ENCODE measurements around the gene ZW10. TPM values are rescaled to one million over a fixed set of nuclear protein-coding genes. Genes with fewer than 3 reads are reported as not detected.

Gene ZW10
- total RNA-seq, 1 donor, result 23.7 TPM

DNA sequence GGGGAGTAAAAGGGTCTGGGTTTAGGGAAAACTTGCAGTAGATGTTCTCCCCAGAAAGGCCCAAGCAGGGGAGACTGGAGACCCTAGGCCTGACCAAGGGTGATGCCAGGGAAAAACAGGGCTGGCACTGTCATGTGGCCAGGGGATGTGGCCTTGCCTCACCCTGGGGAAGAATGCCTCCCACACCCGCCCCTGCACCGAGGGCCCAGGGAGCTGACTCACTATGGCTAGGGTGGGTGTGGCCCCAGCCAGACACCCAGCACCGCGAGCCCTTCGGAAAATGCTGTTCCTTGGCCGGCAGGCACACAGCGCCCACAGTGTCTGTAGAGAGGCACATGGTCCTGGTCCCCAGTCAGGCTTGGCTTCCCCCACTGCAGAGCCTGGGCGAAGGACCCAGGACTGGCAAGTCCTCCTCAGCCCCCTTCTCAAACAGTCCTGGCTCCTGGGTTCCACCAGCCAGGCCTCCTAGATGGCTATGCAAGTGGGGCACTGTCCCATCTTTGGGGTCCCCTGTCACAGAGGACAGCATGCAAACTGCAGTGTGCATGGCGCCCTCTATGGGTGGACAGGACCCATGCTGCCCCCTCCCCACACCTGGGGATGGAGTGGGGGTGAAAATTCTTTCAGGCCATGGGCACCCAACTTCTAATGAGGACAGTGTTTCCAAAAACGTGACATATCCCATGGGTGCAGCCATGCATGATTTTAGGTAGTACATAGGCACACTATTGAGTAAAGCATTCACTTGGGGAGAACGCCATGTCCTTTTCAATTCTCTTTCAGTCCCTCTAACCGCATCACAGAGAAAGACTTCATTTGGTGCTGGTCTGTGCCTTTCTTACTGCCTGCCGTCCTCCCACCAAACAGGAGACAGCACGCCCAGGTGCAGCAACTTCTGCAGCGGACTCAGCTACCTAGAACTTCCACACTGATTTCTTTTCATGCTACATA is 82.6 kb downstream of the ZW10 start:
- H3K4me3 ChIP-seq (ENCODE audit: low read depth, low read length), result no peak overlapping the region
- TF ChIP-seq, protein P1, sequence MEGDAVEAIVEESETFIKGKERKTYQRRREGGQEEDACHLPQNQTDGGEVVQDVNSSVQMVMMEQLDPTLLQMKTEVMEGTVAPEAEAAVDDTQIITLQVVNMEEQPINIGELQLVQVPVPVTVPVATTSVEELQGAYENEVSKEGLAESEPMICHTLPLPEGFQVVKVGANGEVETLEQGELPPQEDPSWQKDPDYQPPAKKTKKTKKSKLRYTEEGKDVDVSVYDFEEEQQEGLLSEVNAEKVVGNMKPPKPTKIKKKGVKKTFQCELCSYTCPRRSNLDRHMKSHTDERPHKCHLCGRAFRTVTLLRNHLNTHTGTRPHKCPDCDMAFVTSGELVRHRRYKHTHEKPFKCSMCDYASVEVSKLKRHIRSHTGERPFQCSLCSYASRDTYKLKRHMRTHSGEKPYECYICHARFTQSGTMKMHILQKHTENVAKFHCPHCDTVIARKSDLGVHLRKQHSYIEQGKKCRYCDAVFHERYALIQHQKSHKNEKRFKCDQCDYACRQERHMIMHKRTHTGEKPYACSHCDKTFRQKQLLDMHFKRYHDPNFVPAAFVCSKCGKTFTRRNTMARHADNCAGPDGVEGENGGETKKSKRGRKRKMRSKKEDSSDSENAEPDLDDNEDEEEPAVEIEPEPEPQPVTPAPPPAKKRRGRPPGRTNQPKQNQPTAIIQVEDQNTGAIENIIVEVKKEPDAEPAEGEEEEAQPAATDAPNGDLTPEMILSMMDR (IDR thresholded peaks at IDR 0.05; ENCODE audit: insufficient read depth, low read depth, low read length), result peak; percentile 42
- DNase-seq (ENCODE audit: low read depth), result peak; percentile 70

DNA sequence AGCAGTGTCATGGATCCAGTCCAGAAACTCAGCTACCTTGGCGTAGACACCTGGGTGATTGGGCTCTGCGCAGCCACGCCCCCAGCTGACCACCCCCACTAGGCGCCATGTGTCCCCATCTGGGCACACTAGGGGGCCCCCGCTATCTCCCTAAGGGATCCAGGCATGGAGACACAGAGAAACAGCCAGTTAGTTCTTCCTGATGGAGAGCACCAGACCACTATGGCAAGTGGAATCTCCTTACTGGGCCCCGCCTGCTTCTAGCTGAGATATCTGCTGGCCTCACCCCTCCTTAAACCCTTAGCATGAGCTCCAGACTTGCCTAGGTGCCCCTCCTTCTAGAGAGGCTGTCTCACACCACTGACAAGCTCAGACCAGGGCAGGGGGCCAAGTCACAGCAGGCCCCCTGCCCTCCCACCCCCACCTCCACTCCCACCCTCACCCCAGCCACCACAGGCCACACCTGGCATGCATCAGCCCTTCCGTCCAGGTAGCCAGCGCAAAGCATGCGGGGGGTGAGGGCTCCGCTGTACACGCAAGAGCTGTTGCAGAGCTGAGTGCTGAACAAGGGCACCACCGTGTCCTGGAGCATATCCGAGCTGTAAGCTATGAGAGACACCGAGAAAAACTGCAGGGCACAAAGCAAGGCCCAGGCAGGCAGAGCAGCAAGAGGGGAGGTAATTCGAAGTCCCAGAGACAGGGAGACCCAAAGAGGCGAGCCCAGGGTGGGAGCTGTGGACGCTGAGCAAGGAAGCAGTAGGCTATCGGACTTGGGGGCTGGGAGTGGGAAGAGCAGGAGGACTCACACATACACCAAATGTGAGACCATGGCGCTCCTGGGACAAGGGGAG is 83.5 kb downstream of the ZW10 start:
- TF ChIP-seq, protein P1 (IDR thresholded peaks at IDR 0.05; ENCODE audit: insufficient read depth, low read depth, low read length), result no peak
- DNase-seq (ENCODE audit: low read depth), result no peak
- no peak overlapping the region for H3K4me3 ChIP-seq (ENCODE audit: low read depth, low read length)

DNA sequence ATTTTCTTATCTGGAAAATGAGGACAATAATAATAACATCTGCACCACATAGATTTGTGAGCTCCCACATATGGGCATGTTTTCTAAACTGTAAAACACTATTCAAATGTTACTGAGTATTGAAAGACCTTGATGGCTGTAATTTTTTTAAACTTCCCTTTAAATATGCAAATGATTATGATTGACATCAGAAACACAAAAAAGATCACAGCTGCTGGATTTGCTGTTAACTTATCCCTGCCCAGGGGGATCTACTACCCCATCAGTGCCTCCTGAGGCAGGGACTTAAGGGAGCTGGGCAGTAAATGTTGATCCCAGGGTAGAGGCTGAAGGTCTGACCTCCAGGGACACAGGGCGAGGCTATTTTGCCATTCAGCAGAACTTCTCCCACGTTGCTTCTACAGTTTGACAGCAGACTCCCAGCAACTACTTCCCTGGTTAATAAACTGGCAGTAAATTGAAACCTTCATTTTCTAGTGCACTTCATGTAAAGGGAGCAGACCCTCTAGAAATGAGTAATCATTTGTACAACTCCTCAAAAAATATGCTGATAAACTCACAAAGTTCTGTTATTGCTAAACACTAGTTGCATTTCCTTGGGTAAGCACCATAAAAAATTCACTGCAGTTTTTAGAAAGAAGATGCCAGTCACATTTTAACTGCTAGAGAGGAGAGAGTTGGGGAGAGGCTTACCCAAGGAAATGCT is 87.7 kb downstream of the ZW10 start:
- TF ChIP-seq, protein P1 (IDR thresholded peaks at IDR 0.05; ENCODE audit: insufficient read depth, low read depth, low read length), result no peak
- DNase-seq (ENCODE audit: low read depth), result no peak
- no peak overlapping the region for H3K4me3 ChIP-seq (ENCODE audit: low read depth, low read length)

DNA sequence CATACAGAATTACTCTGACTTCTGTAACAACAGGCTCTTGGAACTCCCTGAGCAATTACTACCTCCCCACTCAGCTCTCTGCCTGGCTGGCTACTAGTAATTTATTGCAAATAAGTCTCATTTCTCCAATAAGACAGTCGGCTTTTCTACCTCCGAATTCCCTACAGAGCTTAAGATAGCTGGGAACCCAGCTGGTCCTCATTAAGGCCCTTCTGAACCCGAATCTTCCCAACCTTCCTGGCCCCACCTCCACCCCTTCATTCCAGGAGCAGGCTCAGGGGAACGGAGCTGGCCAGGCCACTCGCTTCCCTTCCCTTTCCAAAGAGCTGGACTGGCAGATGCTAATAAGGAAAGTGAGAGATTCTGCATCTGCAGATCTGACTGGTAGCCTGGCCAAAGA is 89.0 kb downstream of the ZW10 start:
- no peak for DNase-seq (ENCODE audit: low read depth)
- TF ChIP-seq, protein P1 (IDR thresholded peaks at IDR 0.05; ENCODE audit: insufficient read depth, low read depth, low read length), result no peak
- no peak overlapping the region for H3K4me3 ChIP-seq (ENCODE audit: low read depth, low read length)

DNA sequence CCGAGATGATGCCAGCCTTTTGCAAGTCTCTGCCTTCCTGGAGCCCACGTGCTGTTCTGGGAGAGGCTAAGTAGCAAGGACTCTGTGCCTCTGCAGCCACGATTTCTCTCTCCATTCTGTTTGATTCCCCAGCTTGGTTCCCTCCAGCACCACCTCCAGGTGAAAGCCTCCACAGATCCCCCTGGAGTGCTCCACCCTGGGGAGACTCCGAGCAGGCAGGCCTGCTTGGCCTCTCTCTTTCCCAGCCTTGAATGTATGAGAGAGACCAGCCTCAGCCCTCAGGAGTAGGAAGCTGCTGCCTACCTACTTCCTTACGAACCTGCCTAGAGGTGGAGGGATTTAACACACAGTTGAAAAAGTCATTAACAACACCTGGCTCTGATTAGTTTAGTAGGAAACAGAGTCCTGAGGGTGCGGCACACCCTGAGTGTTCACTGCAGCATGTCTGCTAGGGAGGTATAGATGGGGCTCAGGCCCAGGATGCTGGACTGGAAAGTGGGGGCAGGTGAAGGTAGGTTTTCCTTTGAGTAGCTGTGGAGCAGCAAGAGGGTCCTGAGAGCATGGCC is 89.9 kb downstream of the ZW10 start:
- TF ChIP-seq, protein P1 (IDR thresholded peaks at IDR 0.05; ENCODE audit: insufficient read depth, low read depth, low read length), result no peak
- DNase-seq (ENCODE audit: low read depth), result no peak
- no peak overlapping the region for H3K4me3 ChIP-seq (ENCODE audit: low read depth, low read length)

Small RNAs within 50 kb of the gene (small RNA-seq; reads per million reads assigned to genes)
- gene LRRC37A13P (not detected), gene RPS29P19 (not detected)

Other genes with a start within 250 kb of the ZW10 start
- under 0.01 and 0.43 TPM in 2 replicates for gene TMPRSS5, start 67.4 kb downstream of the ZW10 start, total RNA-seq
- not detected in 2 replicates for gene CLDN25, start 6.1 kb upstream of the ZW10 start, total RNA-seq
- 27.1 and 37.1 TPM in 2 replicates for gene USP28, start 101.9 kb upstream of the ZW10 start, total RNA-seq
- not detected in 2 replicates for gene HTR3B, start 131.1 kb upstream of the ZW10 start, total RNA-seq
- gene HTR3A, start 201.4 kb upstream of the ZW10 start, total RNA-seq, result not detected in 2 replicates

Measured in fibroblast of villous mesenchyme (primary cell).